Upper lobe of left lung (tissue), 6 donors: Measurements from ENCODE around the gene FBXL15. TPM values are rescaled to one million over a fixed set of nuclear protein-coding genes. Genes with fewer than 3 reads are reported as not detected.

ENCODE experiments used
- ATAC-seq, 2 donors: fragments of 200-7000 bp; cut with Tn5 transposase; one replicate each; pipeline ENCODE4 v1.9.1; 2022; ENCODE audit warnings: mild to moderate bottlenecking in 2 of 2, moderate library complexity in 2 of 2; ENCODE audit not compliant: low FRiP score in 2 of 2
- DNase-seq, 2 donors: peaks; one replicate each; pipeline ENCODE4 v3.0.0-alpha.2; 2019 to 2020
- H3K27ac ChIP-seq, 4 donors: fragments of 200-600 bp; sonication (generic); one replicate each; pipeline ENCODE4 v1.5.1; 2016 to 2019
- H3K27me3 ChIP-seq, 4 donors: fragments of 200-600 bp; sonication (generic); one replicate each; pipeline ENCODE4 v1.5.1; 2017 to 2019
- H3K36me3 ChIP-seq, 4 donors: fragments of 200-600 bp; sonication (generic); one replicate each; pipeline ENCODE4 v1.5.1; 2016 to 2019
- H3K4me1 ChIP-seq, 4 donors: fragments of 200-600 bp; sonication (generic); one replicate each; pipeline ENCODE4 v1.5.1; 2018 to 2019
- H3K4me3 ChIP-seq, 4 donors: fragments of 200-600 bp; sonication (generic); one replicate each; pipeline ENCODE4 v1.5.1; 2017 to 2019; ENCODE audit warnings: mild to moderate bottlenecking in 2 of 4, moderate library complexity in 1 of 4
- H3K9me3 ChIP-seq, 4 donors: fragments of 200-600 bp; sonication (generic); one replicate each; pipeline ENCODE4 v1.5.1; 2018 to 2019
- CTCF ChIP-seq, 6 experiments: fragments of 450-650 bp in 4 of 6; fragments of 200-600 bp in 2 of 6; sonication (generic) in 2 of 6; IDR thresholded peaks; one replicate each; pipeline ENCODE4 v1.5.1; 2016 to 2019; ENCODE audit warnings: antibody characterized with exemption in 6 of 6
- EP300 ChIP-seq, 4 donors: sonication (generic); formaldehyde crosslinking; IDR thresholded peaks; one replicate each; pipeline ENCODE4 v1.5.1; 2017; ENCODE audit warnings: antibody characterized with exemption in 4 of 4, control low read depth in 2 of 4
- POLR2A ChIP-seq, 4 donors: fragments of 450-650 bp; IDR thresholded peaks; one replicate each; pipeline ENCODE4 v1.5.1; 2016 to 2017; ENCODE audit warnings: antibody characterized with exemption in 4 of 4, mild to moderate bottlenecking in 2 of 4
- POLR2AphosphoS5 ChIP-seq, 2 donors: sonication (generic); formaldehyde crosslinking; IDR thresholded peaks; one replicate each; pipeline ENCODE4 v1.5.1; 2017; ENCODE audit warnings: antibody characterized with exemption in 2 of 2
- WGBS, 2 donors: methylation state at CpG; one replicate each; pipeline ENCODE4 v1.1.5; 2017 to 2018; 5-methylcytosine and 5-hydroxymethylcytosine counted together
- total RNA-seq, 6 donors: library from RNA; depleted of rRNA in 4 of 6; stranded (reverse); fragments of >200 nt in 4 of 6; gene quantifications; one replicate each; pipeline versions ENCODE4 v1.1.0 to v1.2.1, GENCODE V29; 2016 to 2021
- donor health status: DM: no; HTN: no; CAD: no; lungs with moderate emphysema.
- donor health status: DM: no; HTN: yes; CAD: no; lungs with severe emphysema.

FBXL15 gene
- total RNA-seq, 6 donors from 2014 or later, result 18.5 to 70.2 (median 26.8) TPM

DNA sequence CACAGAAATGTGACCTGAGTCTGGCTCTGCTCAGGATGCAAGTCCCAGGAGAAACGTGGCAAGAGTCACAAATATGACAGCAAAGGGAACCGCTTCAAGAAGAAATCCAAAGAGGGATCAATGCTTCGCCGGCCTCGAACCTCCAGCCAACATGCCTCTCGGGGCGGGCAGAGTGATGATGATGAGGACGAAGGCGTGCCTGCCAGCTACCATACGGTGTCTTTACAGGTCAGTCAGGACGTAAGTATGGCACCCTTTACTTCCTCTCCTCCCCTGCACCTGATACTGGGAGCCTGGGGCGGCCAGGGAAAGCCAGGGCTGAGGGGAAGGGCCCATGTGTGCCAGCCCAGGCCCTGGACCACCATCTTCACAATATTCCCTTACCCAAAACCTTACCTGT is 43.7 kb upstream of the FBXL15 start:
- peaks cover 0 to 10% (median 4%) of the 10 kb centered on the region in 4 donors for H3K4me1 ChIP-seq
- H3K4me3 ChIP-seq, result no peak overlapping the region
- peaks cover 21 to 100% (median 82%) of the 10 kb centered on the region in 4 donors for H3K36me3 ChIP-seq
- no peak overlapping the region for H3K27ac ChIP-seq
- 92 to 93% methylated on average over 12 of the region's 12 CpGs for WGBS, 2 donors
- no peak for TF ChIP-seq POLR2AphosphoS5 (IDR thresholded peaks at IDR 0.05)
- no peak for TF ChIP-seq EP300 (IDR thresholded peaks at IDR 0.05)
- no peak for TF ChIP-seq CTCF (IDR thresholded peaks at IDR 0.05)
- TF ChIP-seq POLR2A (IDR thresholded peaks at IDR 0.05), result no peak
- ATAC-seq (no peak), DNase-seq (no peak)
- no peaks in the 10 kb centered on the region for H3K9me3 ChIP-seq
- H3K27me3 ChIP-seq, result no peaks in the 10 kb centered on the region

- no peak overlapping the region for H3K4me3 ChIP-seq
- H3K4me1 ChIP-seq, result peaks cover 0 to 10% (median 4%) of the 10 kb centered on the region in 4 donors
- H3K36me3 ChIP-seq, result peaks cover 22 to 92% (median 77%) of the 10 kb centered on the region in 4 donors
- 96 to 100% methylated on average over 2 to 6 of the region's 6 CpGs for WGBS, 2 donors
- H3K27ac ChIP-seq, result no peak overlapping the region
- DNase-seq (peak in 1 of 2 donors; percentile 56), ATAC-seq (no peak)
- no peaks in the 10 kb centered on the region for H3K27me3 ChIP-seq
- TF ChIP-seq POLR2A (IDR thresholded peaks at IDR 0.05) (no peak), CTCF (IDR thresholded peaks at IDR 0.05) (no peak), POLR2AphosphoS5 (IDR thresholded peaks at IDR 0.05) (no peak), EP300 (IDR thresholded peaks at IDR 0.05) (no peak)
- H3K9me3 ChIP-seq, result no peaks in the 10 kb centered on the region
These were observed 41.3 kb upstream of the FBXL15 start for GRCh38 chr10:102379383-102379782.

- no peak for TF ChIP-seq CTCF (IDR thresholded peaks at IDR 0.05)
- TF ChIP-seq POLR2AphosphoS5 (IDR thresholded peaks at IDR 0.05), result no peak
- no peak for TF ChIP-seq EP300 (IDR thresholded peaks at IDR 0.05)
- TF ChIP-seq POLR2A (IDR thresholded peaks at IDR 0.05), result no peak
- peak in 1 of 2 donors; percentile 75 for DNase-seq
- peaks cover 11 to 27% (median 15%) of the 10 kb centered on the region in 4 donors for H3K4me1 ChIP-seq
- H3K27me3 ChIP-seq, result no peaks in the 10 kb centered on the region
- 90 to 94% methylated on average over 8 to 9 of the region's 9 CpGs for WGBS, 2 donors
- no peak overlapping the region for H3K27ac ChIP-seq
- no peak overlapping the region for H3K4me3 ChIP-seq
- H3K36me3 ChIP-seq, result peaks cover 18 to 66% (median 55%) of the 10 kb centered on the region in 4 donors
- no peak for ATAC-seq
- no peaks in the 10 kb centered on the region for H3K9me3 ChIP-seq
These were observed 38.7 kb upstream of the FBXL15 start for GRCh38 chr10:102381983-102382382.

DNA sequence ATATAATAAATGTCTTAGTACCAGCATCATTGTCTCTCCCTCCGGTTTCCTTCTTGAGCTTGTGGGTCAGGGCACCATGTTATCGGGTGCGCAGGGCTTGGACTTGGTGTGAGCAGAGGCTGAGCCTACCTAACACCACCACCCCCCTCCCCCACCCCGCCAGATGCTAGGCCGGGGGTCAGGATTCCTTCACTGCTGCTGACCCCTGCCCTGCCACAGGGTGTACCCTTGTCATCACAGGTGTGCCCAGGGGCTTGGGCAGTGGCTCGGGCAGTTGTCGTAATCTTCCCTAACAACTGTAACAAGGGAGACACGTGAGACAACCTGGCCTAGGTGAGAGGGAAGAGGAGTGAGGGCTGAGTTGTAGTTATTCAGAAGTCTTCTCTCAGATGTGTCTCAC is 37.8 kb upstream of the FBXL15 start:
- ATAC-seq, result no peak
- no peak for TF ChIP-seq EP300 (IDR thresholded peaks at IDR 0.05)
- no peak for TF ChIP-seq POLR2AphosphoS5 (IDR thresholded peaks at IDR 0.05)
- no peak for TF ChIP-seq CTCF (IDR thresholded peaks at IDR 0.05)
- no peak for TF ChIP-seq POLR2A (IDR thresholded peaks at IDR 0.05)

GRCh38 chr10:102384053-102384452 is 36.6 kb upstream of the FBXL15 start:
- Histone ChIP-seq H3K27ac (no peak overlapping the region), H3K4me1 (peaks cover 8 to 21% (median 15%) of the 10 kb centered on the region in 4 donors), H3K36me3 (peaks cover 16 to 45% (median 40%) of the 10 kb centered on the region in 4 donors), H3K4me3 (no peak overlapping the region), H3K9me3 (no peaks in the 10 kb centered on the region), H3K27me3 (no peaks in the 10 kb centered on the region)
- WGBS, 2 donors, result 60 to 66% methylated on average over 3 to 6 of the region's 6 CpGs
- TF ChIP-seq POLR2A (IDR thresholded peaks at IDR 0.05) (no peak), POLR2AphosphoS5 (IDR thresholded peaks at IDR 0.05) (no peak), EP300 (IDR thresholded peaks at IDR 0.05) (no peak), CTCF (IDR thresholded peaks at IDR 0.05) (no peak)
- ATAC-seq (no peak), DNase-seq (no peak)

More for the DNA sequence above, 37.8 kb upstream of the FBXL15 start:
- no peak for DNase-seq
- no peak overlapping the region for H3K27ac ChIP-seq
- H3K4me1 ChIP-seq, result peaks cover 11 to 27% (median 15%) of the 10 kb centered on the region in 4 donors
- peaks cover 16 to 57% (median 49%) of the 10 kb centered on the region in 4 donors for H3K36me3 ChIP-seq
- no peaks in the 10 kb centered on the region for H3K9me3 ChIP-seq
- WGBS, 2 donors, result 86 to 96% methylated on average over 8 of the region's 8 CpGs
- no peak overlapping the region for H3K4me3 ChIP-seq
- H3K27me3 ChIP-seq, result no peaks in the 10 kb centered on the region
